ENCODE data around the gene FRYL. TPM values are rescaled to one million over a fixed set of nuclear protein-coding genes. Genes with fewer than 3 reads are reported as not detected.
"Not testable (repeated sequence)": the region's sequence is repeated elsewhere in the genome, so short reads cannot be mapped to it uniquely, and the experiment has no call there.

The FRYL gene
- total RNA-seq = 96.3 TPM

DNA sequence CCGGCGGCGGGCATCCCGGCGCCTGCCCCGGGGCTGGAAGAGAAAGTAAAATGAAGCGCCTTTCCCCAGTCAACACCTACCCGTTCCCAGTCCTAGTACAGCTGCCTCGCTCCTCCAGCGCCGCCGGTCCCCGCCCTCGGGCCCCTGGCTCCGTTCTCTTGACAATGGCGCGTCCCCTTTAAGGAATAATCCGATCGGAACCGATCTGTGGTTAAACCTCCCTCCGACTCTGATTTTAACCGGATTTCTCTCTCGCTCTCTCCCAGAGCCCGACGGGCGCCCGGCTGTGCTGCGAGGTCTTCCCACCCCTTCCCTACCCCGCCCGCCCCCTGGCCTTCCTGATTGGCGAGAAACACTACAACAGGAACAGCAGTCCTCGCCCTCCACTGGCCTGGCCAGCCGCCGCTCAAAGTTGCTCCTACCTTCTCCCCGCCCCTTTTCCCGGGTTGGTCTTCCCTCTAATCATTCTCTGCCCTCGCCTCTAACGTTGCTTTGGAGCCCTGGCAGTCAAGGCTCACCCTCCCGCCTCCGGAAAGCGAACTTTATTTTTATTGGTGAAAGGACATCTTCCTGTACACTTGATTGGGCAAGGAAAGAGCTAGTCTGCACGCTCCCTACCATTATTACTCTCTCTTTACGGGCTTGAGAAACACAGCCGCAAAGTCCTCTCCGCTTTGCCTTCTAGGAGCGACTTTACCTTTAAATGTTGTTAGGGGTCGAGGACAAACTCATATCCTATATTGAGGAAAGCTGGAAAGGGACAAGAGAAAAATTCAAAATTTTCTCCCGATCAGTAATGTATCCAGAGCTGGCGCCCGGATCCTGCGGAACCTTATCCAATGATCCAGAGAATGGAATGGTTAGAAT is at the start of gene FRYL:
Gene FRYL (minus strand): TSS at position 282 of the 867 bp plus-strand sequence. CDS start 145,869 bp downstream, outside the sequence.
- peak; percentile 100 for DNase-seq

DNA sequence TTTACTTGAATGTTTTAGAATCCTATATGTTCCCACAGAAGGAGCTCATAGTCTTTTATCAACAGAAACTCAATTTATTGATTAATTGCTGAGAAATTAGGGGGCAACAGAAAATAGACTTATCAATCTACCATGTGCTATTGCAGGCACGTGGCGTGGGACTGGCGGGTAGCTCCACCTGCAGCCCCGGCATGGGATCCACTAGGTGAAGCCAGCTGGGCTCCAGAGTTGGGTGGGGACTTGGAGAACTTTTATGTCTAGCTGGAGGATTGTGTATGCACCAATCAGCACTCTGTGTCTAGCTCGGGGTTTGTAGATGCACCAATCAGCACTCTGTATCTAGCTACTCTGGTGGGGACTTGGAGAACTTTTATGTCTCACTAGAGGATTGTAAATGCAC is 47.5 kb upstream of the FRYL start:
- no peak for DNase-seq

DNA sequence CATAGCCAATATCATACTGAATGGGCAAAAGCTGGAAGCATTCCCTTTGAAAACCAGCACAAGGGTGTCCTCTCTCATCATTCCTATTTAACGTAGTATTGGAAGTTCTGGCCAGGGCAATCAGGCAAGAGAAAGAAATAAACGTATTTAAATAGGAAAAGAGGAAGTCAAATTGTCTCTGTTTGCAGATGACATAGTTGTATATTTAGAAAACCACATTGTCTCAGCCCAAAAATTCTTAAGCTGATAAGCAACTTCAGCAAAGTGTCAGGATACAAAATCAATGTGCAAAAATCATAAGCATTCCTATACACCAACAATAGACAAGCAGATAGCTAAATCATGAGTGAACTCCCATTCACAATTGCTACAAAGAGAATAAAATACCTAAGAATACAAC is 41.4 kb upstream of the FRYL start:
- DNase-seq = not testable (repeated sequence)

DNA sequence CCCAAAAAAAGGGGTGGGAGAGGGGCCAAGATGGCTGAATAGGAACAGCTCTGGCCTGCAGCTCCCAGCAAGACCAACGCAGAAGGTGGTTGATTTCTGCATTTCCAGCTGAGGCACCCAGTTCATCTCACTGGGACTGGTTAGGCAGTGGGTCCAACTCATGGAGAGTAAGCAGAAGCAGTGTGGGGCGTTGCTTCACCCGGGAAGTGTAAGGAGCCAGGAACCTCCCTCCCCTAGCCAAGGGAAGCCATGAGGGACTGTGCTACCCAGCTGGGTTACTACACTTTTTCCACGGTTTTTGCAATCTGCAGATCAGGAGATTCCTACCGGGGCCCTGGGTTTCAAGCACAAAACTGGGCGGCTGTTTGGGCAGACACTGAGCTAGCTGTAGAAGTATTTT is 36.9 kb upstream of the FRYL start:
- no peak for DNase-seq

DNA sequence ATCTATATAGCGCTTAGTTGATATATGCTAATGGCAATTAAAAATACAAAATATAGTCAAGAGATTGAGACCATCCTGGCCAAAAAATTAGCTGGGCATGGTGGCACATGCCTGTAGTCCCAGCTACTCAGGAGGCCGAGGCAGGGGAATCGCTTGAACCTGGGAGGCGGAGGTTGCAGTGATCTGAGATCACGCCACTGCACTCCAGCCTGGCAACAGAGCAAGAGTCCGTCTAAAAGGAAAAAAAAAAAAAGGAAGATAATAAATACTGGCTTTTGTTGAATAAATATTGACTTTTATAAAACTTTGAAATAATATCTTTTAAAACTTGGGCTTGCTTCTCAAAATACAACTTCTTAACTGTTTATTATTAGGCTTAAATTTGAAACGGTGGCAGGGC is 36.2 kb upstream of the FRYL start:
- DNase-seq = not testable (repeated sequence)

DNA sequence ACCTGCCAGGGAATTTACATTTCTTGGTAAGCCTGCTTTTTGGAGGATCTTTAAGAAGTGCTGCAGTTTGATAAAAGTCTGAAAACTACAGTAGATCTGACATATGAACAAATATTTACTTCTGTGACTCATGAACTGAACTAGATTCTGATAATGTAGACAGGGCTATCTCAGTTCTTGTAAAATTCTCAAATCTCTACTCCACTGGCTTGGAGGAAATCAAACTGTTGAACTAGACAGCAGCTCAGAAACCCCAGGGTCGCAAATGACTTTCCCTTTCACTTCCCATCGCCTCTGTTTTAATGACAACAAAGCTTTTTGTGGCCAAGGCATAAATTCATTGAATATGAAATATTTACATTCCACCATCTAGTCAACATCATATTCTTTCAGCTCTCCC is 35.4 kb upstream of the FRYL start:
- DNase-seq = no peak

DNA sequence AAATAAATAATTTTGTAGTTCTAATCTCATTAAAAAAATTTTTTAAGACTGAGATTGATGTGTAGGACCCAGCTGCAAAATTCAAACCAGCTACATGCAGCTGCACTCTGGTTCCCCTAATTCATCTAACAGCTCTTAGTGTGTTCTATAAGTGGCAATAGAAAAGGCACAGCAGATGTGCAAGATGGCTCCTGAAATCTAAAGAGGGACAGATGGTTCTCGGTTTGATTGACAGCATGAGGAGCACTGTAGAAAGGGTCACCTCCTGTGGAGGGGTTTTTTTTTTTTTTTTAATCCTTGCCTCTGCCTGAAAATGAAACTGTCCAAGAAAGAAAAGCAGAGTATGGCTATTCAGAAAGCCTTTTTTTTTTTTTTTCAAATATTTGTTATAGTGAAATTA is 33.9 kb upstream of the FRYL start:
- DNase-seq = no peak

DNA sequence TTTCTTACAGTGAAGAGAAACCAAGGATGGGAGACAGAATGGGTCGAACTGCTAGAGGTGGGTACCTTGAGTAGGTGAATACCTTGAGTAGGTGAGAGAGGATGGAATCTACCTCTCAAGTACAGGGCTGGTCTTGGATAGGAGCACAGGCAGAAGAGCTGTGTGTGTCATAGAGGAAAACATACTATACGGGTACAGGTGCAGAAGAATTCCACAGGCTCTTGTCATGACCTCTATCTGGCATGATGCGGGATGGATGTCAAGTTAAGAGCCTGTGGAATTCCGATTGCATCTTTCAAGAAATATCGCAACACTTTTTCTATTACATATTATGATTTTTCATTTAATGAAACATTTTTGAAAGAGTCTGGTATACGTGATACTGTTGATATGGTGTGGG is 32.8 kb upstream of the FRYL start:
- no peak for DNase-seq

DNA sequence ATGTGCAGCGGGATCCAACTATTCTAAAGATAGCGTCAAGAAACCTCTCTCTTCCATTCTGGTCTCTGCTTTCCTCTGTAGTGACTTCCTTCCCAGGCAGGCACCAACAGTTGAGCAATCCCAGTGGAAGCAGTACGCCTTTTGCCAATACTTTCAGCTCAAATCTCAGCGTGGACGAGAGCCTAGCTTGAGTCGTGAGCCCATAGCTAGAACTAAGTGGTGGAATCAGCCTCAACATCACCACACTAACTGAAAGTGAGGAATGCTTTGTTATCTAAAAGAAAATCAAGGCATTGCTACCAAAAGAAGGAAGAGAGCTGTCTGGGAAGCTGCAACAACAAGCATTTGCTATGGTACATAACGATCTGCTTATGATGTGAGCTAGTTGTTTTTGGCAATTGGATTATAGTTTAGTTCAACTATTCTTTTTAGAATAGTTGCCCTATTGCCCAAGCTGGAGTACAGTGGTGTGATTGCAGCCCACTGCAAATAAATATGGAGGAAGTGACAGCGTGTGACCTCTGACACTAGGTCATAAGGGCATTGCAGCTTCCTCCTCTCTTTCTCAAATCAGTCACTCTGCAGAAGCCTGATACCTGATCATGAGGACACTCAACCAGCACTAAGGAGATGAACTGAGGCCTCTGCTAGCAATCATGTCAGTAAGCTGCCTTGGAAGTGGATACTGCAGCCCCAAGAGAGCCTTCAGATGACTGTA is 24.7 kb upstream of the FRYL start:
- no peak for DNase-seq

DNA sequence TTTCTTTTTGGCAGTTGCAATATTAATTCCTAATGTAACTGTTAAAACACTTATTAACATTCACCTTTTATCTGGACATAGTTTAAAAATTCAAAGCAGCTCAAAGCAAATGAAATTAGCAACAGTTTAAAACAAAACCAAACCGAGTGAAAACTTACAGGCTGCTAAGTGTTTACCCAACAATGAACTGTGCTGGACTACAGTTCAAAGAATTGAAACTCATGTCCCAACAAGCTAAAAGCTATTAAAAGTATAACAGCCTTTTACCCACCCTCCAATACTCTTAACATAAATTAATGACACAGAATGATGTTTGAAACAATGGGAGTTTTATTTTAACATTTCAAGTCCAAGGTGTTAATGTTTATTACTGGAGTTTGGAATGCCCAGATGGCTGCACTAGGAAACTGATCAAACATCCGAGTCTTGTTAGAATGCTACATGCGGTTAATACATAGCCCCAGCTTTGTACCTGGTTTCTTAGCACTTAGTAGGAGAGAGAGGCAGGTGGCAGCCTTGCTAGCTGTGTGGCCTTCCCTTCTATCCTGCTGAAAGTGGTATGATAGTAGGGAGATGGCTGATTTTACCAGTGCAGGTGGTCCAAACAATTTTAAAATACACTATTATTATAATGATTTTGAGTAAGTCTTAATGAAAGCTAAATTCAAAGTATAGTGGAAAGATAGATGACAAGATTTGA is 21.1 kb upstream of the FRYL start:
- DNase-seq = no peak

DNA sequence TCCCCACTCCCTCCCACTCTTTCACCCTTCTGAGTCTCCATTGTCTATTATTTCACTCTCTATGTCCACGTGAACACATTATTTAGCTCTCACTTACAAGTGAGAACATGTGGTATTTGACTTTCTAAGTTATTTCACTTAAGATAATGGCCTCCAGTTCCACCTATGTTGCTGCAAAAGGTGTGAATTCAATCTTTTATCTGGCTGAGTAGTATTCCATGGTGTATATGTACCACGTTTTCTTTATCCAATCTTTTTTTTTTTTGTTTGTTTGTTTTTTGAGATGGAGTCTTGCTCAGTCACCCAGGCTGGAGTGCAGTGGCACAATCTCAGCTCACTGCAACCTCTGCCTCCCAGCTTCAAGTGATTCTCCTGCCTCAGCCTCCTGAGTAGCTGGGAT is 20.1 kb upstream of the FRYL start:
- DNase-seq = not testable (repeated sequence)

DNA sequence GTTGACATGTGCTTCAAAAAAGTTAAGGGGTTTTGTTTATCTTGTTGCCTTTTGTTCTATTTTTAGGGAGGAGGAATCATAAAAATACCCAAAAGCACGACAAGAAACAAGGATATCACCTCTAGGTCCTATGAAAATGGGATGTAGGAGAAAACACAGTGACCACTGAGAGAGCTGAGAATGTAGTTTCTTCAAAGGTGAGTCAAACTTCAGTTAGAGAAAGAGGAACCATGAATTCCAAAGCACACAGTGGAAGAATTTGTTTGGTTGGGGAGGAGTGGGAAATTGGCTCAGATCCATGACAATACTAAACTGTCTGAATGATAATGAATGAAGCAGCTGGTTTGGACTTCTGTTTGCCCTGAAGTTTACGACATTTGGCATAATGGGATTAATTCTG is 19.1 kb upstream of the FRYL start:
- no peak for DNase-seq

DNA sequence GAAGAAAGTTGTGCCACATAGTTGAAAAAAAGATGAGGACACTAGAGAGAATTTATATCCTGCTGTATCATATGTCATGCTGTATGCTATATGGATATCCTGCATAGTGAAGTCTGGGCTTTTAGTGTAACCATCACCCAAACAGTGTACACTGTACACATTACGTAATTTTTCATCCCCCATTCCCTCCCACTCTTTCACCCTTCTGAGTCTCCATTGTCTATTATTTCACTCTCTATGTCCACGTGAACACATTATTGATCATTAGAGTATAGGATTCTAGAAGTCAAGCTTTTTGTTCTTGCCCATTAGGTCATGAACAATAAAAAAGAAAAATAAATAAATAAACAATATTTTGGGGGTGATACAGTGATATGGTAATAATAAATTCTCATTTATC is 18.0 kb upstream of the FRYL start:
- DNase-seq = no peak

DNA sequence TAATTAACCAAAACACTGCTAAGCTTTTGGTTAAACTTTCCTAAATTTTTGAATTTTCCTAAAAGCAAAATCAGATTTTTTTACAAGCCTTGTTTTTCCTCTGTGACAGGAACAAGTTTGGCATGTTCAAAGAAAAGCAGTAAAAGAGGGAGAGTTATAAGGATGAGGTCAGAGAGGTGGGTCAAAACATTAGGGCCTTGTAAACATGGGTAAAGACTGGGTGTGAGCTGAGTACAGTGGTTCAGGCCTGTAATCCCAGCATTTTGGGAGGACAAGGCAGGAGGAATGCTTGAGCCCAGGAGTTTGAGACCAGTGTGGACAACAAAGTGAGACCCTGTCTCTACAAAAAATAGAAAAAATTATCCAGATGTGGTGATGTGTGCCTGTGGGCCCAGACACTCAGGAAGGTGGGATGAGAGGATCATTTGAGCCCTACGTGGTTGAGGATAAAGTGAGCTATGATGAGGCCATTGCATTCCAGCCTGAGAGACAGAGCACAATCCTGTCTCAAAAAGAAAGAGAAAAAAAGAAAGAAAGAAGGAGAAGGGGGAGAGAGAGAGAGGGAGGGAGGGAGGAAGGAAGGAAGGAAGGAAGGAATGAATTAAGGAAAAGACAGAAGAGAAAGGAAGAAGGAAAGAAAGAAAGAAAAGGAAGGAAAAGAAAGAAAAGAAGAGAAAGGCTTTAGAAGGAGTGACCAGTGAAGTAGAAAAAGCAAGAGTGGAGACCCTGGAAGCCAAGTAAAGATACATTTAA is 17.0 kb upstream of the FRYL start:
- no peak for DNase-seq

DNA sequence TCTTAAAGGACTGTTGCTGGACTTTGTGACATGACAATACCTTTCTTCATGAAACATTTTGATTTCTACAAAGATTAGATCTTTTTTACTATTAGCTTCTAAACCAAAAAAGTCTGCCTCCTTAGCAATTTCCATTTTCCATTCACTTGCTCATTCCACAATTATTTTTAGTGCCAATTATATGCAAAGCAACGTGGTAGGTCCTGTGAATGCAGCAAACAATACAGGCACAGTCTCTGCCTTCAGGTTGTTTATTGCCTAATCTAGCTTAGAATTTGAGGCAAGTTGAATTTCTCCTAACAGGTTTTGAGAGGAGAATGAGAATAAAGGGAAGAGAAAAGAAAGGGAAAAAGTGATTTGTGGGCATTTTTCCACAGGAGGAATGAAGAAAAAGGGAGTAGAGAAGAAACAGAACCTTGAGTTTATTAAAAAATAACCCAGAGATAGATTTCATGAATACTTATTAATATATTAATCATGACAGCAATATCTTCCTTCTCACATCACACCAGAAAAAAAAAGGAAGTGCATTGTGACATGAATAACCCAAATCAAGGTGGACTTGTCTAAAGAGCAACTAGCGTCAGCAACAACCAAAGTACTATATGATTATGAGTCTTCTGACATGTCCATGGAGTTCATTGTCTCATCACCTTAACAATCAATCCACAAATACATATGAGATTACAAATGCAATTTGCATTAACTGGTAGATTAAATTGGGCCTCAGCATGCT is 16.3 kb upstream of the FRYL start:
- DNase-seq = no peak

DNA sequence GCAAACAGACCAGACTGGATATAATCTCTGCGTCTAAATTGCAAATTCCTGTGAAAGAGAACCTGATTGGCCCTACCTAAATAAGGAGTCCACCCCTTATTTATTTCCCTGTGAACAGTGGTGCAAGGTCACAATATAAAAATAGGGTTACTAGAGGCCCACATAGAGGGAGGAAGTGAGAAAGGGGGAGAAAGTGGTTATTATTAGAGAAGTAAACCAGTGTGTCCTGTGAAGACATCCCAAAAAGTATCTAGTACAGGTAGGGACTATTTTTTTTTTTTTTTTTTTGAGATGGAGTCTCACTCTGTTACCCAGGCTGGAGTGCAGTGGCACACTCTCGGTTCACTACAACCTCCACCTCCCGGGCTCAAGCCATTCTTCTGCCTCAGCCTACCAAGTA is 15.0 kb upstream of the FRYL start:
- DNase-seq = no peak

DNA sequence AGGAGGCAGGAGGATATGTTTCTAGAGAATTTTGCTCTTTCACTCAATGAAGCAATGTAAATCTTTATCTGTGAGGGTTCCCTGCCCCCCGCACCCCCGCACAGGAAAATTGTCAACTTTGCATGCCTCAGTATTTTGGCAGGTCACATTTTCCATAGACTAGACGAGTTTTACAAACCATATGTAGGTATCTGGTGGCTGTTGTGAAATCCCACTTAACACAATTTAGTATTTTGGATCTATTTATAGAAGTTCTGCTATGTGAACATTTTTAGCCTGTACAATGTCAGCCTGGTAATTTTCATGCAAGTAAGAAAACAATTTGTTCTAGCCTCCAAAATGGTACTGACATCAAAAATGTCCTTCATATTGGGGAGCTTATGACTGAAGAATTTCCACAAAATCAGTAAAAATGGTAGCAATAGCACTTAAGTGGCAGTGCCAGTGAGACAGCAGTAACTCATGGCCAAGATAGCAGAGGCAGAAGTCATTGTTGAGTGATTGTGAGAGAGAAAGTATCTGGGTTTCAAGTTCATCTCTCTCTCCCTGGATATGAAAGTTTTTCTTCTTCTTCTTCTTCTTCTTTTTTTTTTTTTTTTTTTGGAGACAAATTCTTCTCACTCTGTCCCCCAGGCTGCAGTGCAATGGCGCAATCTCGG is 12.4 kb upstream of the FRYL start:
- no peak for DNase-seq

DNA sequence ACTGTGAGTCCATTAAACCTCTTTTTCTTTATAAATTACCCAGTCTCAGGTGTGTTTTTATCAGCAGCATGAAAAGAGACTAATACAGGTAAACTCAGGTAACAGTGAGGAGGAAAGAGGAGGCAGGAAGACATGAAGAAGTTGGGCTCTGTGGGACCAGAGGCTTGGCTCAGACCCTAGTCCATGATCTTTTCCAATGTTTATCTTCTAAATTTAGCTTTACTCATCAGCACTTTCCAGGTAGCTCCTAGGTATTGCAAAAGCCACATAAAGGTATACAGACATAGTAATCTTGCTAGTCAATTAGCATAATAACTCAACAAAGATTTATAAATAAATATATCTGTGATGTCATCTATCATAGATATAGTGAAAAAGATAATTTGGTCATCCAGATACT is 11.2 kb upstream of the FRYL start:
- no peak for DNase-seq

DNA sequence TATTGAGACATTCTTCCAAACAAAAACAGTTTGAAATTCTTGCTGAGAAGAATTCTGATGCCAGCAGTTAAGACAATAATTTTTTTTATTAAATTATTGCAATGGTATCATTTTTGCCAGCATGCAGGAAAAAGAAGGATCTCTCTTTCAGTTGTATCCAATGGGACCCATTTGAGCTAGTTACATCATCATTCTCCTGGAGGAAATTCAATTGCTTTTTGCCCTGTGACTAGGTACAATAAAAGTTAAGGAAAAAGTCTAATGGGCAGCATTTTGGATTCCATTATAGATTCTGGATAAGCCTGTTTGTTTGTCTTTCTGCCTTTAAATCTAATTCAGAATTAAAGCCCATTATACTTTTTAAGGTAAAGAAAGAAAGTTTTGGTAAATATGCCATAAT is 10.5 kb upstream of the FRYL start:
- DNase-seq = no peak

DNA sequence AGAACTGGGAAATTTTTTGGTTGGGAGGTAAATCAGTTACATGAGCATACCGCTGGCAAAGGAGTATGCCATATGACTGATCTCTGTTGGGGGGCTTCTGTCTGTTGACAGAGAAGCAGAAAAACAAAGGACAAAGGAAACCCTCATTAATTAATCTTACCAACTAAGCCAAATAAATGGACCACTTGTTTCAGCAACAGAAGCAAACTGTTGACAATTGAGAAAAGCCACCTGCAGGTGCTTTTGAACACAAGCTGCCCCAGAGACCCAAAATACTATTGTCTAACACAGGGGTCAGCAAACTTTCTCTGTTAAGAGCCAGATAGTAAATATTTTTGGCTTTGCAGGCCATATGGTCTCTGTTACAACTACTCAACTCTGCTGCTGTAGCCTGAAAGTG is 7.0 kb upstream of the FRYL start:
- no peak for DNase-seq

DNA sequence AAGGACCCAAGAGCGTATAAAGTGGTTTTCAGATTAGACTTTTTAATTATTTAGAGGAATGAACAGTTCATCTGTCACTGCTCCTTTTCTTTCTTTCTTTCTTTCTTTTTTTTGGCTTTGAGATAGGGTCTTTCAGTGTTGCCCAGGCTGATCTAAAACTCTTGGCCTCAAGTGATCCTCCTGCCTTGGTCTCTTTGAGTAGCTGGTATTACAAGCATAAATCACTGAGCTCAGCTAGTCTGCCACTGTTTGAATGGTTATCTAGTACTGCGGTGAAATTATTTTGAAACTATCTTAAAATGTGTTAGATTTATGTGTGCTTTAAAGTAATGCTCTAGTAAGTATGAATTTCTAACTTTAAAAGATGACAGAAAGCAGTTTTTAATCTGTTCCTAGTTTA is 6.5 kb upstream of the FRYL start:
- no peak for DNase-seq
